Left ventricle myocardium inferior (tissue), 1 donor: ENCODE measurements around the gene CD99. TPM values are rescaled to one million over a fixed set of nuclear protein-coding genes. Genes with fewer than 3 reads are reported as not detected.

Experiments used
- DNase-seq: peaks from one replicate; pipeline ENCODE4 v3.0.0-alpha.2; 2020
- H3K27ac ChIP-seq: fragments of 200-600 bp; replicated peaks from 2 replicates; pipeline ENCODE4 v1.8.0; 2021
- H3K27me3 ChIP-seq: fragments of 200-600 bp; 2 replicates; pipeline ENCODE4 v1.8.0; 2021; ENCODE audit warnings: low read depth
- H3K36me3 ChIP-seq: fragments of 200-600 bp; 2 replicates; pipeline ENCODE4 v1.8.0; 2021
- H3K4me1 ChIP-seq: fragments of 200-600 bp; 2 replicates; pipeline ENCODE4 v1.8.0; 2021
- H3K4me3 ChIP-seq: fragments of 200-600 bp; 2 replicates; pipeline ENCODE4 v1.8.0; 2021; ENCODE audit warnings: mild to moderate bottlenecking, moderate library complexity
- H3K9me3 ChIP-seq: fragments of 200-600 bp; replicated peaks from 2 replicates; pipeline ENCODE4 v1.8.0; 2021
- intact Hi-C: fragments of 100-400 bp; cut with micrococcal nuclease; formaldehyde crosslinking; loops from one replicate; pipeline ENCODE4 v1.11.0; 2022
- total RNA-seq: library from RNA; stranded (reverse); fragmentation: NEBNext Ultra II Directional; extraction: Animal tissue kit (Norgen Biotek cat#: 25700); gene quantifications from one replicate; pipeline ENCODE4 v1.2.1, GENCODE V29; 2021
- TF ChIP-seq, protein P1 (sequence below): fragments of 200-600 bp; IDR thresholded peaks from 2 replicates; pipeline ENCODE4 v1.8.0; 2021; ENCODE audit warnings: antibody characterized with exemption, mild to moderate bottlenecking, borderline replicate concordance
- donor health status: DM: no; HTN: yes; CAD: no; lungs with severe emphysema.

CD99 gene
- total RNA-seq, 1 donor from 2014 or later = 306 TPM

DNA sequence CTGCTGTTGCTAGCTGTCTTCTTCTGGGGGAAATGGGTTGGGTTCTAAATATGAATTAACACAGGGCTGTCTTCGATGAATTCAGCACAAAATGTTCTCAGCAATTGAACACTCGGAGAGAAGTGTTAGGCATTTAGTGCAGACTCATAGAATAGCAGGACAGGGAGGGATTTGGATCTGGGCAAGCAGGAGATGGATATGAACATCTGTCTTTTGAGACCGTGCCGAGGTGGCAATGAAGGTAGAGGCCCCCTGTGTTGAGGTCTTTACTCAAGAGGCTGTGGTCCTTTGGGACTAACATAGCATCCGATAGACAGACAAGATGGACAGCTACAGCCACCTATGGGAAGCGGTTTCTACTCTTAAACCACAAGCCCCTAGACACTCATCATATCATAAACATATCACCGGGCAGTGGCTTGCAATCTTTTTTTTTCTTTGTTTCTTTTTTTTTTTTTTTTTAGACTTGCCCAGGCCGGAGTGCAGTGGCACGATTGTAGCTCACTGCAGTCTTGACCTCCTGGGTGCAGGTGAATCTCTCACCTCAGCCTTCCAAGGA lies 6.7 kb downstream of the CD99 start:
- Histone ChIP-seq H3K9me3 (no peaks in the 10 kb centered on the region), H3K27me3 (no peaks in the 10 kb centered on the region), H3K27ac (peak overlapping the region; percentile 45), H3K4me1 (peaks cover 100% of the 10 kb centered on the region), H3K4me3 (peak overlapping the region; percentile 28), H3K36me3 (no peaks in the 10 kb centered on the region)
- TF ChIP-seq, protein P1, sequence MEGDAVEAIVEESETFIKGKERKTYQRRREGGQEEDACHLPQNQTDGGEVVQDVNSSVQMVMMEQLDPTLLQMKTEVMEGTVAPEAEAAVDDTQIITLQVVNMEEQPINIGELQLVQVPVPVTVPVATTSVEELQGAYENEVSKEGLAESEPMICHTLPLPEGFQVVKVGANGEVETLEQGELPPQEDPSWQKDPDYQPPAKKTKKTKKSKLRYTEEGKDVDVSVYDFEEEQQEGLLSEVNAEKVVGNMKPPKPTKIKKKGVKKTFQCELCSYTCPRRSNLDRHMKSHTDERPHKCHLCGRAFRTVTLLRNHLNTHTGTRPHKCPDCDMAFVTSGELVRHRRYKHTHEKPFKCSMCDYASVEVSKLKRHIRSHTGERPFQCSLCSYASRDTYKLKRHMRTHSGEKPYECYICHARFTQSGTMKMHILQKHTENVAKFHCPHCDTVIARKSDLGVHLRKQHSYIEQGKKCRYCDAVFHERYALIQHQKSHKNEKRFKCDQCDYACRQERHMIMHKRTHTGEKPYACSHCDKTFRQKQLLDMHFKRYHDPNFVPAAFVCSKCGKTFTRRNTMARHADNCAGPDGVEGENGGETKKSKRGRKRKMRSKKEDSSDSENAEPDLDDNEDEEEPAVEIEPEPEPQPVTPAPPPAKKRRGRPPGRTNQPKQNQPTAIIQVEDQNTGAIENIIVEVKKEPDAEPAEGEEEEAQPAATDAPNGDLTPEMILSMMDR = no peak
- no peak for DNase-seq
- intact Hi-C loops = no loop called here

DNA sequence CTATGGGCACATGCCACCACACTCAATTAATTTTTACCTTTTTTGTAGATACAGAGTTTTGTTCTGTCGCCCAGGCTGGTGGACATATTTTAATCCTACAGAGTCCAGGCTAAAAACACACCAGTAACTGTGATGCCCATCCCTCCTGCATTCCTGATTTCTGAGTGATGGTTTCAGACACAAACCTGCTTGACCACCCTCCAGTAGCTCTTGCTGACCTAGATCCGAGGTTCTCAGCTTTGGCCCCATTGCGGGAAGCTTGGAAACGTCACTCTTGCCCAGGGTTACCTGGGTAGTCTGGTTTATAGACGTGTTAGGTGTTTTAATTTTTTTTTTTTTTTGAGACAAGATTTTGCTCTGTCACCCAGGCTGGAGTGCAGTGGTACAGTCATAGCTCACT lies 7.5 kb downstream of the CD99 start:
- Histone ChIP-seq H3K9me3 (no peaks in the 10 kb centered on the region), H3K27ac (peak overlapping the region; percentile 45), H3K4me1 (peaks cover 99% of the 10 kb centered on the region), H3K36me3 (no peaks in the 10 kb centered on the region), H3K27me3 (no peaks in the 10 kb centered on the region), H3K4me3 (no peak overlapping the region)
- no peak for DNase-seq
- TF ChIP-seq, protein P1 = no peak
- intact Hi-C loops = no loop called here

DNA sequence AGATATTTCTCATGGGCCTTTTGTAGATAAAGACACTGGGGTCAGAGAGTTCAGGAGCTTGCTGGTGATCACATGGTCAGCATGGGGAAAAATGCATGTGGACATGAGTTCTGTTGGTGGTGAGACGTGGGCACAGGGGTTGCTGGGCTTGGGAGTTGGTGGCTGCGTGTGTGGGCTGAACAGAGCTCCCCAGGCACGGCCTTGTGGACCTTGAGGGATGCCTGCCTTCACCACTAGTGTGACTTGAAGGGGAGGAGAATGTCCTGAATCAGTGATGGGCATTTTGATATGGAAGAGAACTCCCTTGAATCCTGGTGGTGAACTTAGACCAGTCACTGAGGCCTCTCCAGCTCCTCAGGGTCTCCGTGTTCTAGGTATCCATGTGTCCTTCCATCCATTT lies 8.9 kb downstream of the CD99 start:
- H3K27ac ChIP-seq = no peak overlapping the region
- H3K36me3 ChIP-seq = no peaks in the 10 kb centered on the region
- no peaks in the 10 kb centered on the region for H3K9me3 ChIP-seq
- H3K4me3 ChIP-seq = no peak overlapping the region
- TF ChIP-seq, protein P1 = no peak
- intact Hi-C loops = no loop called here
- H3K27me3 ChIP-seq = no peaks in the 10 kb centered on the region
- no peak for DNase-seq
- H3K4me1 ChIP-seq = peaks cover 99% of the 10 kb centered on the region

DNA sequence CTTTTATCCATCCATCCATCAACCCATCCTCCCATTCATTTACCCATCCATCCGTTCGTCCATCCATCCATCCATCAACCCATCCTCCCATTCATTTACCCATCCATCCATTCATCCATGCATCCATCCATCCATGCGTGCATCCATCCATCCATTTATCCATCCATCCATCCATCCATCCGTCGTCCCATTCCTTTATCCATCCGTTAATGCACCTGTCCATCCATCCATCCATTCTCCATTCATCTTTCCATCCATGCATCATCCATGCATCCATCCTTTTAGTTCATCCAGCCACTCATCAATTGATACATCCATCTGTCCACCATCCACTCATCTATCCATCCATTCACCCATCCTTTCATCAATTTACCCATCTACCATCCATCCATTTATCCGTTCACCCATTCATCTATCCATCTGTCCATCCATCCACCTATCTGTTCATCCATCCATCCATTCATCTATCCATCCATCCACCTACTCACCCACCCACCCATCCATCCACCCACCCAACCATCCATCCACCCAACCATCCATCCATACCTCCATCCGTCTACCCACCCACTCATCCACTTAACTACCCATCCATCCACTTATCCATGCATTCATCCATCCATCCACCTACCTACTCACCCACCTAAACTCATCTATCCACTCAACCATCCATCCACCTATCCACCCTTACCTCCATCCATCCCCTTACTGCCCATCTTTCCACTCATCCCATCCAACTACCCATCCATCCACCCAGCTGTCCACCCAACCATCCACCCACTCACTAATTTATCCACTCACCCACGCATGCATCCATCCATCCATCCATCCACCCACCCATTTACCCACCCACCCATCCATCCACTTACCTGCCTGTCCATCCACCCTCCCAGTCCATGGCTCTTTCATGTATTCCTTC lies 9.6 kb downstream of the CD99 start:
- no peaks in the 10 kb centered on the region for H3K9me3 ChIP-seq
- no peak for DNase-seq
- H3K27ac ChIP-seq = peak overlapping the region; percentile 91
- intact Hi-C loops = no loop called here
- H3K27me3 ChIP-seq = no peaks in the 10 kb centered on the region
- no peaks in the 10 kb centered on the region for H3K36me3 ChIP-seq
- H3K4me1 ChIP-seq = peaks cover 99% of the 10 kb centered on the region
- TF ChIP-seq, protein P1 = no peak
- H3K4me3 ChIP-seq = peak overlapping the region; percentile 41

DNA sequence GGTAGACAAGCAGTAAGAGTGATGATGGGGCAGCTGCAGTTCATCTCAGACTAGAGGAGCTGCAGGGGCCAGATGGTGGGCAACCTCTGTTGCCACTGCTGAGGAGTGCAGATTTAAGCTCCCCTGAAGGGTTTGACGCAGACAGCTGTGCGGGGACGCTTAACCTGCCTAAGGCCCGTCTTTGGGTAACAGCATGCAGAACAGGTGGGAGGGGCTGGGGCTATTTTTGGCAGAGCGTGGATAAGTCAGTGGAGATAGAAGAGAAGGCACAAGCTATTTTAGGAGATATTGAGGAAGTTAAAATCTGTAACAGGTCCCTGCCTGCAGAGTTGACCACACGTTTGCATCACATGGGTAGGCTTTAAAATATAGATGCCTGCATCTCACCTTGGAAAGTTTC lies 10.5 kb downstream of the CD99 start:
- Histone ChIP-seq H3K4me1 (peaks cover 99% of the 10 kb centered on the region), H3K36me3 (no peaks in the 10 kb centered on the region), H3K4me3 (peak overlapping the region; percentile 41), H3K27ac (peak overlapping the region; percentile 91), H3K27me3 (no peaks in the 10 kb centered on the region), H3K9me3 (no peaks in the 10 kb centered on the region)
- intact Hi-C loops = no loop called here
- TF ChIP-seq, protein P1 = no peak
- DNase-seq = peak; percentile 64
